HepG2 (cell line): ENCODE data around the gene CRB1. TPM values are rescaled to one million over a fixed set of nuclear protein-coding genes. Genes with fewer than 3 reads are reported as not detected.

Source experiments
- ATAC-seq: fragments of 200-7000 bp; cut with Tn5 transposase; 3 replicates; pipeline ENCODE4 v1.9.1; 2020; ENCODE audit warnings: mild to moderate bottlenecking, moderate library complexity
- BruUV-seq: library from RNA; stranded (reverse); fragments of 400-500 nt; replicated peaks from 2 replicates; lab custom pipeline; 2021; lab: Mats Ljungman, UMichigan
- CTCF ChIA-PET: fragments of 300-600 bp; formaldehyde crosslinking; extraction: SDS; loops from one replicate; lab custom pipeline; 2021; ENCODE audit warnings: low total read pairs, inconsistent platforms, low intra/inter-chr PET ratio; lab: Yijun Ruan, JAX
- POLR2A ChIA-PET: fragments of 350-600 bp; sonication (Branson Sonifier 250); formaldehyde crosslinking; loops from one replicate; lab custom pipeline; 2020; ENCODE audit warnings: antibody characterized with exemption, inconsistent platforms; lab: Yijun Ruan, JAX
- DNase-seq: peaks from one replicate; pipeline ENCODE4 v3.0.0-alpha.2; 2015; ENCODE audit warnings: low spot score
- FAIRE-seq: peaks from 3 replicates; lab custom pipeline; 2011; peaks lifted over from hg19 to GRCh38; lab: Jason Lieb, UNC
- H2AFZ ChIP-seq: one replicate; pipeline ENCODE4 v1.6.1; 2011; ENCODE audit warnings: low read length, inconsistent platforms
- H3K27ac ChIP-seq: fragments of 300-600 bp; 3 replicates; pipeline ENCODE4 v1.8.0; 2011; ENCODE audit warnings: mixed run types, mild to moderate bottlenecking, mixed read lengths, low read length, inconsistent platforms; ENCODE audit not compliant: insufficient read depth; ENCODE audit errors: extremely low read length
- H3K27me3 ChIP-seq, 2 experiments: fragments of 200-600 bp in 1 of 2; 2 replicates in 1 of 2; 3 replicates in 1 of 2; pipeline versions ENCODE4 v1.6.0 to v1.8.0; 2011; ENCODE audit warnings: low read length in 2 of 2, mild to moderate bottlenecking in 2 of 2, moderate library complexity in 2 of 2, inconsistent platforms in 1 of 2; ENCODE audit not compliant: insufficient read depth in 2 of 2, control insufficient read depth in 1 of 2
- H3K36me3 ChIP-seq, 2 experiments: fragments of 200-600 bp in 1 of 2; replicated peaks in 1 of 2; 2 replicates in 1 of 2; 3 replicates in 1 of 2; pipeline versions ENCODE4 v1.5.1 to v1.8.0; 2011; ENCODE audit warnings: low read length in 2 of 2, inconsistent platforms in 1 of 2; ENCODE audit not compliant: insufficient read depth in 2 of 2, control insufficient read depth in 1 of 2
- H3K4me1 ChIP-seq: 2 replicates; pipeline ENCODE4 v1.5.1; 2012; ENCODE audit warnings: low read length, inconsistent platforms; ENCODE audit not compliant: insufficient read depth
- H3K4me2 ChIP-seq: 2 replicates; pipeline ENCODE4 v1.6.0; 2011; ENCODE audit warnings: low read depth, low read length, inconsistent platforms
- H3K4me3 ChIP-seq, 3 experiments: fragments of 200-600 bp in 1 of 3; sonication (generic), shearing (Covaris generic) in 1 of 3; replicated peaks in 1 of 3; 2 replicates each; pipeline ENCODE4 v1.5.1; 2011 to 2016; ENCODE audit warnings: low read length in 3 of 3, inconsistent platforms in 2 of 3, low read depth in 2 of 3, mild to moderate bottlenecking in 2 of 3, control low read depth in 1 of 3, mixed read lengths in 1 of 3; ENCODE audit not compliant: insufficient read depth in 1 of 3
- H3K79me2 ChIP-seq: one replicate; pipeline ENCODE4 v1.6.1; 2011; ENCODE audit warnings: low read length, inconsistent platforms; ENCODE audit not compliant: insufficient read depth
- H3K9ac ChIP-seq: 2 replicates; pipeline ENCODE4 v1.6.0; 2011; ENCODE audit warnings: mild to moderate bottlenecking, low read depth, low read length, inconsistent platforms; ENCODE audit not compliant: insufficient read depth
- H3K9me3 ChIP-seq: 2 replicates; pipeline ENCODE4 v1.5.1; 2012; ENCODE audit warnings: mild to moderate bottlenecking, low read length
- H4K20me1 ChIP-seq: 2 replicates; pipeline ENCODE4 v1.6.0; 2011; ENCODE audit warnings: inconsistent platforms, mild to moderate bottlenecking, low read length, moderate library complexity; ENCODE audit not compliant: insufficient read depth
- CREB1 ChIP-seq, 2 experiments: fragments of 450-650 bp in 1 of 2; IDR thresholded peaks; 2 replicates each; pipeline ENCODE4 v1.6.1; 2016 to 2017; ENCODE audit warnings: control low read depth in 1 of 2, mild to moderate bottlenecking in 1 of 2, missing compliant biosample characterization in 1 of 2, missing genetic modification characterization in 1 of 2
- KMT2B ChIP-seq: IDR thresholded peaks from 2 replicates; pipeline ENCODE4 v1.6.1; 2016; ENCODE audit warnings: missing genetic modification reagents, missing compliant biosample characterization
- PLRG1 ChIP-seq: fragments of 450-650 bp; conservative IDR thresholded peaks from 2 replicates; pipeline ENCODE4 v1.6.1; 2016
- REXO4 ChIP-seq: sonication (generic); formaldehyde crosslinking; IDR thresholded peaks from 2 replicates; pipeline ENCODE4 v1.8.0; 2022; ENCODE audit warnings: missing genetic modification reagents, mild to moderate bottlenecking, borderline replicate concordance
- SNAPC5 ChIP-seq: sonication (generic); formaldehyde crosslinking; IDR thresholded peaks from 2 replicates; pipeline ENCODE4 v1.8.1; 2023; ENCODE audit warnings: mild to moderate bottlenecking, missing genetic modification reagents, borderline replicate concordance
- ZNF142 ChIP-seq: sonication (generic); formaldehyde crosslinking; IDR thresholded peaks from 2 replicates; pipeline ENCODE4 v1.4.0; 2020; ENCODE audit warnings: missing genetic modification reagents
- ZNF282 ChIP-seq: fragments of 450-650 bp; IDR thresholded peaks from 2 replicates; pipeline ENCODE4 v1.6.1; 2018; ENCODE audit not compliant: partially characterized antibody
- ZNF562 ChIP-seq: sonication (generic); formaldehyde crosslinking; IDR thresholded peaks from 2 replicates; pipeline ENCODE4 v1.8.0; 2022; ENCODE audit warnings: missing genetic modification reagents, borderline replicate concordance
- ZNF83 ChIP-seq: sonication (generic); formaldehyde crosslinking; IDR thresholded peaks from 2 replicates; pipeline ENCODE4 v1.4.0; 2020; ENCODE audit warnings: missing genetic modification reagents, mild to moderate bottlenecking, borderline replicate concordance
- ZSCAN31 ChIP-seq: sonication (generic); formaldehyde crosslinking; IDR thresholded peaks from 2 replicates; pipeline ENCODE4 v1.5.0; 2020; ENCODE audit warnings: low read depth, mild to moderate bottlenecking, missing genetic modification reagents
- WGBS: methylation state at CpG from one replicate; pipeline ENCODE4 v1.1.6; 2017; ENCODE audit warnings: low lambda C conversion rate; 5-methylcytosine and 5-hydroxymethylcytosine counted together
- in situ Hi-C: cut with HindIII; loops from 2 replicates; pipeline ENCODE4 v1.10.0; 2017; ENCODE audit warnings: low pct_unique_long_range_greater_than_20kb; ENCODE audit not compliant: extremely low pct_ligation_motif_present
- intact Hi-C: fragments of 100-400 bp; cut with micrococcal nuclease; formaldehyde crosslinking; loops from one replicate; pipeline ENCODE4 v1.10.0; 2022; ENCODE audit not compliant: unreplicated experiment
- polyA plus RNA-seq, 8 experiments: library from polyadenylated mRNA; depleted of rRNA in 3 of 8; stranded (reverse) in 7 of 8; unstranded in 1 of 8; fragments of >200 nt; fragmentation: Illumina TruSeq in 4 of 8; extraction: Trizol in 4 of 8; gene quantifications; 2 replicates each; pipeline versions ENCODE4 v1.2.1 to v1.2.3, GENCODE V29; 2011 to 2016; ENCODE audit warnings: low read depth in 4 of 8, missing spikeins in 1 of 8, mixed read lengths in 1 of 8; ENCODE audit not compliant: insufficient read depth in 1 of 8
- total RNA-seq, 5 experiments: library from RNA; depleted of rRNA; stranded (reverse); fragments of >200 nt; fragmentation: Illumina TruSeq; extraction: Trizol; gene quantifications; 2 replicates each; pipeline ENCODE4 v1.2.3, GENCODE V29; 2016; ENCODE audit warnings: low read depth in 1 of 5
- TF ChIP-seq, protein P1 (sequence below): sonication (generic); formaldehyde crosslinking; conservative IDR thresholded peaks from 2 replicates; pipeline ENCODE4 v1.8.0; 2022; ENCODE audit warnings: mild to moderate bottlenecking, moderate library complexity, missing genetic modification reagents

The CRB1 gene
- total and polyA plus RNA-seq, 2 of the 13 experiments (the other 11 are each of a cell fraction or from before 2014, with no cell fraction given), result 0.01 TPM; not detected in 1

DNA sequence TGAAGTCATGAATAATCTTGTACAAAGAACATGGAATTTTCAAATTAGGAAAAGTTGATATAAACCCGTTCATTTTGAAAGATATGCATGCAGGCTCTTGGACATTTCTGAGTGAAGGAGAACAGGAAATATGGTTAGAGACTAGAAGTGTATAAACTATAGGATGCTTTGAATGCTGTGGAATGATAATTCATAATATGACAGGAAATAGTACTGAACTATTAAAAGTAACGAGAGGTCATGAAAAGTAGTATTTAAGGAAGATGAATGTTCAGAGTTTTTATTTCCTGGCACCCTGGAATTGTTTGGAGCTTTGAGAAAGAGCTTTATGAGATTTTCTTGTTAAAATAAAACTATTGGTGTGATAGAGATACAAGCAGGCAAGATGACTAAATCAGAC is 18.7 kb upstream of the CRB1 start:
- ATAC-seq (no peak), FAIRE-seq (no peak), DNase-seq (no peak)
- POLR2A ChIA-PET, result no interaction called here
- WGBS, result 4% methylated on average over 2 of the region's 2 CpGs
- in situ Hi-C loops, result no loop called here
- intact Hi-C loops, result no loop called here
- CTCF ChIA-PET, result no interaction called here
- no peak overlapping the region for H3K4me2 ChIP-seq
- H3K4me3 ChIP-seq, result no peak overlapping the region
- no peaks in the 10 kb centered on the region for H3K27me3 ChIP-seq
- no peaks in the 10 kb centered on the region for H3K4me1 ChIP-seq
- H3K36me3 ChIP-seq, result no peaks in the 10 kb centered on the region
- no TSS peak for BruUV-seq
- H3K79me2 ChIP-seq, result no peaks in the 10 kb centered on the region
- no peak overlapping the region for H3K27ac ChIP-seq
- TF ChIP-seq KMT2B (CRISPR knock-in tag), result no peak
- TF ChIP-seq, protein P1, sequence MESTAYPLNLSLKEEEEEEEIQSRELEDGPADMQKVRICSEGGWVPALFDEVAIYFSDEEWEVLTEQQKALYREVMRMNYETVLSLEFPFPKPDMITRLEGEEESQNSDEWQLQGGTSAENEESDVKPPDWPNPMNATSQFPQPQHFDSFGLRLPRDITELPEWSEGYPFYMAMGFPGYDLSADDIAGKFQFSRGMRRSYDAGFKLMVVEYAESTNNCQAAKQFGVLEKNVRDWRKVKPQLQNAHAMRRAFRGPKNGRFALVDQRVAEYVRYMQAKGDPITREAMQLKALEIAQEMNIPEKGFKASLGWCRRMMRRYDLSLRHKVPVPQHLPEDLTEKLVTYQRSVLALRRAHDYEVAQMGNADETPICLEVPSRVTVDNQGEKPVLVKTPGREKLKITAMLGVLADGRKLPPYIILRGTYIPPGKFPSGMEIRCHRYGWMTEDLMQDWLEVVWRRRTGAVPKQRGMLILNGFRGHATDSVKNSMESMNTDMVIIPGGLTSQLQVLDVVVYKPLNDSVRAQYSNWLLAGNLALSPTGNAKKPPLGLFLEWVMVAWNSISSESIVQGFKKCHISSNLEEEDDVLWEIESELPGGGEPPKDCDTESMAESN (CRISPR knock-in tag), result no peak
- H2AFZ ChIP-seq, result no peak overlapping the region
- no peaks in the 10 kb centered on the region for H3K9me3 ChIP-seq
- no peak overlapping the region for H3K9ac ChIP-seq
- H4K20me1 ChIP-seq, result no peaks in the 10 kb centered on the region

DNA sequence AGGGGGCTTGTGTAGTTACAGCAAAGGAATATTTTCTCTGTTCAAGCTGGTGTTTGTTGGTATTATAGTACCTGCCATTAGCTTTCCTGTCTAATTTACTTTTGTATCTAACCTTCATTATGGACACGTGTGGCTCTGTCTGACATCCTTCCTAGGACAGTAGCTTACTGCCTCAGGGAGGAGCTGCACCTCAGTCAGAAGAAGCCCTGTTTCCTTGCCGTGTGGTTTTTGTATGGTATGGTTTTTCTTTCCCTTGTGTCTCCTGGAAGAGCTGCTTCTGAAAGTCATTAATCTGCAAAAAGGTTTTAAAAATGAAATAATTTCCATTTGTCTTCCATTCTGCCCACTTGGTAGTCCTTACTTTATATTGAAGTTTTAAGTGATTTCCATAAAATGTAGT is 17.4 kb upstream of the CRB1 start:
- in situ Hi-C loops, result no loop called here
- DNase-seq (no peak), ATAC-seq (no peak), FAIRE-seq (no peak)
- Histone ChIP-seq H3K27ac (no peak overlapping the region), H3K4me3 (no peak overlapping the region), H2AFZ (no peak overlapping the region), H3K4me1 (no peaks in the 10 kb centered on the region), H4K20me1 (no peaks in the 10 kb centered on the region), H3K36me3 (no peaks in the 10 kb centered on the region), H3K9me3 (no peaks in the 10 kb centered on the region), H3K9ac (no peak overlapping the region), H3K27me3 (no peaks in the 10 kb centered on the region), H3K4me2 (no peak overlapping the region), H3K79me2 (no peaks in the 10 kb centered on the region)
- CTCF ChIA-PET, result no interaction called here
- 0% methylated on average over 2 of the region's 2 CpGs for WGBS
- intact Hi-C loops, result no loop called here
- no TSS peak for BruUV-seq
- POLR2A ChIA-PET, result no interaction called here
- TF ChIP-seq SNAPC5 (CRISPR knock-in tag) (no peak), ZNF562 (CRISPR knock-in tag) (no peak), REXO4 (CRISPR knock-in tag) (no peak), CREB1 (IDR thresholded peaks at IDR 0.05) (no peak), CREB1 (CRISPR knock-in tag; IDR thresholded peaks at IDR 0.05) (no peak), ZSCAN31 (CRISPR knock-in tag) (no peak), ZNF142 (CRISPR knock-in tag) (no peak), ZNF83 (CRISPR knock-in tag) (no peak), ZNF282 (no peak), PLRG1 (no peak)
